Neural progenitor cell (in vitro differentiated cells): Measurements from ENCODE around the gene PRDM16. TPM values are rescaled to one million over a fixed set of nuclear protein-coding genes. Genes with fewer than 3 reads are reported as not detected.

Source experiments
- DNase-seq: peaks from one replicate; pipeline ENCODE4 v3.0.0-alpha.2; 2016; ENCODE audit warnings: low spot score
- H2AFZ ChIP-seq: fragments of 200-600 bp; sonication (generic); replicated peaks from 2 replicates; pipeline ENCODE4 v1.6.1; 2016; ENCODE audit warnings: antibody characterized with exemption
- H3F3A ChIP-seq: fragments of 200-600 bp; sonication (generic); 2 replicates; pipeline ENCODE4 v1.6.1; 2016; ENCODE audit warnings: antibody characterized with exemption, low read depth
- H3K27ac ChIP-seq: fragments of 200-600 bp; sonication (generic); 2 replicates; pipeline ENCODE4 v1.5.1; 2016; ENCODE audit warnings: mild to moderate bottlenecking
- H3K27me3 ChIP-seq: fragments of 200-600 bp; sonication (generic); 2 replicates; pipeline ENCODE4 v1.6.1; 2016; ENCODE audit warnings: mild to moderate bottlenecking, moderate library complexity
- H3K36me3 ChIP-seq: fragments of 200-600 bp; sonication (generic); 2 replicates; pipeline ENCODE4 v1.5.1; 2016
- H3K4me1 ChIP-seq: fragments of 200-600 bp; sonication (generic); 2 replicates; pipeline ENCODE4 v1.6.1; 2016; ENCODE audit warnings: mixed run types
- H3K4me2 ChIP-seq: fragments of 200-600 bp; sonication (generic); 2 replicates; pipeline ENCODE4 v1.6.1; 2016
- H3K4me3 ChIP-seq: fragments of 200-600 bp; sonication (generic); 2 replicates; pipeline ENCODE4 v1.5.1; 2016
- H3K79me2 ChIP-seq: fragments of 200-600 bp; sonication (generic); 2 replicates; pipeline ENCODE4 v1.6.1; 2016; ENCODE audit warnings: low read depth
- H3K9ac ChIP-seq: fragments of 200-600 bp; sonication (generic); 2 replicates; pipeline ENCODE4 v1.6.1; 2016
- H3K9me3 ChIP-seq: fragments of 200-600 bp; sonication (generic); 2 replicates; pipeline ENCODE4 v1.5.1; 2016; ENCODE audit warnings: low read depth
- H4K20me1 ChIP-seq: fragments of 200-600 bp; sonication (generic); 2 replicates; pipeline ENCODE4 v1.6.1; 2016; ENCODE audit warnings: low read depth
- H3K27ac Mint-ChIP-seq: 3 replicates; pipeline ENCODE4 v1.8.0; 2021; ENCODE audit warnings: mixed read lengths
- H3K27me3 Mint-ChIP-seq: 2 replicates; pipeline ENCODE4 v1.8.0; 2022; ENCODE audit warnings: low read depth, mild to moderate bottlenecking, inconsistent platforms, moderate library complexity, mixed read lengths; ENCODE audit not compliant: insufficient read depth
- H3K36me3 Mint-ChIP-seq: 3 replicates; pipeline ENCODE4 v1.8.0; 2021; ENCODE audit warnings: mixed read lengths
- H3K4me1 Mint-ChIP-seq: 3 replicates; pipeline ENCODE4 v1.8.0; 2021; ENCODE audit warnings: mixed read lengths
- H3K4me3 Mint-ChIP-seq: 3 replicates; pipeline ENCODE4 v1.8.0; 2021; ENCODE audit warnings: mild to moderate bottlenecking, moderate library complexity, mixed read lengths
- H3K9me3 Mint-ChIP-seq: 3 replicates; pipeline ENCODE4 v1.8.0; 2020; ENCODE audit warnings: mixed read lengths
- CTCF ChIP-seq: fragments of 200-600 bp; sonication (generic); IDR thresholded peaks from 2 replicates; pipeline ENCODE4 v1.5.1; 2017; ENCODE audit warnings: antibody characterized with exemption, mild to moderate bottlenecking
- EZH2 ChIP-seq: fragments of 200-600 bp; sonication (generic); IDR thresholded peaks from 2 replicates; pipeline ENCODE4 v1.6.1; 2017; ENCODE audit warnings: antibody characterized with exemption, mild to moderate bottlenecking, moderate library complexity
- EZH2phosphoT487 ChIP-seq: fragments of 200-600 bp; sonication (generic); IDR thresholded peaks from 2 replicates; pipeline ENCODE4 v1.6.1; 2017; ENCODE audit warnings: antibody characterized with exemption
- total RNA-seq: library from RNA; depleted of rRNA; stranded (reverse); fragments of >200 nt; gene quantifications from 2 replicates; pipeline ENCODE4 v1.2.3, GENCODE V29; 2015; ENCODE audit warnings: low replicate concordance

The PRDM16 gene
- total RNA-seq, 1 donor from 2014 or later: 1.9 TPM

DNA sequence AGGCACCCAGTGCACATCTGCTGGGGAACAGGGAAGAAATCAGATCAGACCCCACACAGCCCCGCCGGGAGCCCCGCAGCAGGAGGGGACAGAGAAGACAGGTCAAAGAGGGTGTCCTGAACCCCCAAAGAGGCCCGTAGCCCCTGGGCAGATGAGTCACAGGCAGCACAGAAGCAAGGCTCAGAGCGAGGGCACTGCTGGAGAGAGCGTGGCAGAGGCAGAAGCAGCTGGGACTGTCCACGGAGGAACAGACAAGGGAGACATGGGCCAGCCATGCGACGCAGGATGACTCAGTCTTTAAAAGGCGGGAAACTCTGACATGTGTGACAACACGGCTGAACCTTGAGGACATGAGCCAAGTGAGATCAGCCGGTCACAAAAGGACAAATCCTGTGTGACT is 14.5 kb upstream of the PRDM16 start:
- Histone ChIP-seq H3K4me3 (no peak overlapping the region), H3F3A (no peaks in the 10 kb centered on the region), H4K20me1 (no peaks in the 10 kb centered on the region), H3K27ac (no peak overlapping the region), H3K9ac (no peak overlapping the region), H3K9me3 (no peaks in the 10 kb centered on the region), H2AFZ (no peak overlapping the region), H3K36me3 (no peaks in the 10 kb centered on the region), H3K79me2 (no peaks in the 10 kb centered on the region), H3K27me3 (peaks cover 54% of the 10 kb centered on the region), H3K4me2 (no peak overlapping the region), H3K4me1 (no peaks in the 10 kb centered on the region)
- Mint-ChIP-seq H3K4me3 (no peak overlapping the region), H3K36me3 (no peaks in the 10 kb centered on the region), H3K4me1 (no peaks in the 10 kb centered on the region), H3K9me3 (peaks cover 13% of the 10 kb centered on the region), H3K27me3 (peaks cover 24% of the 10 kb centered on the region), H3K27ac (no peak overlapping the region)
- TF ChIP-seq CTCF: no peak
- TF ChIP-seq EZH2: no peak
- no peak for TF ChIP-seq EZH2phosphoT487
- no peak for DNase-seq

DNA sequence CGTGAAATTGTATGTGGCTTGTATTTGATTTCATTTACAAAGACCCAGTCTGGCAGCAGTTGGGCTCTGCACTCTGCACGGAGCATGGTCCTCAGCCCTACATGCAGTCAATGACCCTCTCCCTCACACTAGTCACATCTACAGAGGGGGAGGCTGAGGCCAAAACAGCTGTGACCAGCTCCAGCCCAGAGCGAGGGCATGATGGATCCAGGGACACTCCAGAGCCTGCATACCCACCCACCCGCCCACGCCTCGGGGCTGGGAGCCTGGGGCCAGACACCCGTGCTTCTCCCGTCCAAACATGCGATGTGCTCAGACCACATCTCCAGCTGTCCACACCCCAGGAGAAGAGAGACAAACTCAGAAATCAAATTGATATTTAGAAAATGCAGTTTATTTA is 14.0 kb upstream of the PRDM16 start:
- Histone ChIP-seq H3F3A (no peaks in the 10 kb centered on the region), H3K4me1 (no peaks in the 10 kb centered on the region), H3K9ac (no peak overlapping the region), H3K27ac (no peak overlapping the region), H3K4me2 (no peak overlapping the region), H3K36me3 (no peaks in the 10 kb centered on the region), H2AFZ (no peak overlapping the region), H3K9me3 (no peaks in the 10 kb centered on the region), H4K20me1 (no peaks in the 10 kb centered on the region), H3K4me3 (no peak overlapping the region), H3K79me2 (no peaks in the 10 kb centered on the region), H3K27me3 (peaks cover 59% of the 10 kb centered on the region)
- TF ChIP-seq CTCF (no peak), EZH2phosphoT487 (no peak), EZH2 (no peak)
- Mint-ChIP-seq H3K4me1 (no peaks in the 10 kb centered on the region), H3K9me3 (peaks cover 13% of the 10 kb centered on the region), H3K36me3 (no peaks in the 10 kb centered on the region), H3K4me3 (no peak overlapping the region), H3K27ac (no peak overlapping the region), H3K27me3 (peaks cover 24% of the 10 kb centered on the region)
- no peak for DNase-seq

- Mint-ChIP-seq H3K4me3 (no peak overlapping the region), H3K27ac (no peak overlapping the region), H3K27me3 (peaks cover 31% of the 10 kb centered on the region), H3K36me3 (no peaks in the 10 kb centered on the region), H3K4me1 (peaks cover 5% of the 10 kb centered on the region), H3K9me3 (peaks cover 13% of the 10 kb centered on the region)
- no peak overlapping the region for H3K9ac ChIP-seq
- no peak overlapping the region for H3K4me2 ChIP-seq
- no peaks in the 10 kb centered on the region for H4K20me1 ChIP-seq
- H3K9me3 ChIP-seq: no peaks in the 10 kb centered on the region
- TF ChIP-seq EZH2 (no peak), EZH2phosphoT487 (no peak), CTCF (no peak)
- no peaks in the 10 kb centered on the region for H3F3A ChIP-seq
- no peaks in the 10 kb centered on the region for H3K36me3 ChIP-seq
- H3K4me3 ChIP-seq: no peak overlapping the region
- H3K79me2 ChIP-seq: no peaks in the 10 kb centered on the region
- H3K4me1 ChIP-seq: peaks cover 1% of the 10 kb centered on the region
- no peak for DNase-seq
- no peak overlapping the region for H2AFZ ChIP-seq
- H3K27ac ChIP-seq: no peak overlapping the region
- peaks cover 75% of the 10 kb centered on the region for H3K27me3 ChIP-seq
Measured at GRCh38 chr1:3056641-3057040, 12.4 kb upstream of the PRDM16 start.
